ENCODE results near the gene LDLR.
"Not testable (repeated sequence)": the region's sequence is repeated elsewhere in the genome, so short reads cannot be mapped to it uniquely, and the experiment has no call there.

Gene LDLR

GRCh38 chr19:11174336-11174735 lies 85.1 kb downstream of the LDLR start:
- DNase-seq (ENCODE audit: low read depth) = no peak

GRCh38 chr19:11175920-11176319 lies 86.7 kb downstream of the LDLR start:
- no peak for DNase-seq (ENCODE audit: low read depth)

- no peak for DNase-seq (ENCODE audit: low read depth)
Observed at GRCh38 chr19:11176466-11177193, 87.4 kb downstream of the LDLR start.

- DNase-seq (ENCODE audit: low read depth) = no peak
Observed at GRCh38 chr19:11177592-11177991, 88.3 kb downstream of the LDLR start.

- DNase-seq (ENCODE audit: low read depth) = not testable (repeated sequence)
Observed at GRCh38 chr19:11179145-11179465, 89.8 kb downstream of the LDLR start.

GRCh38 chr19:11179716-11180297 lies 90.5 kb downstream of the LDLR start:
- DNase-seq (ENCODE audit: low read depth) = no peak

- no peak for DNase-seq (ENCODE audit: low read depth)
Observed at GRCh38 chr19:11180346-11180745, 91.1 kb downstream of the LDLR start.

GRCh38 chr19:11180975-11181374 lies 91.7 kb downstream of the LDLR start:
- not testable (repeated sequence) for DNase-seq (ENCODE audit: low read depth)

GRCh38 chr19:11181488-11181887 lies 92.2 kb downstream of the LDLR start:
- DNase-seq (ENCODE audit: low read depth) = no peak
